ENCODE data around the gene FA2H.

DNA sequence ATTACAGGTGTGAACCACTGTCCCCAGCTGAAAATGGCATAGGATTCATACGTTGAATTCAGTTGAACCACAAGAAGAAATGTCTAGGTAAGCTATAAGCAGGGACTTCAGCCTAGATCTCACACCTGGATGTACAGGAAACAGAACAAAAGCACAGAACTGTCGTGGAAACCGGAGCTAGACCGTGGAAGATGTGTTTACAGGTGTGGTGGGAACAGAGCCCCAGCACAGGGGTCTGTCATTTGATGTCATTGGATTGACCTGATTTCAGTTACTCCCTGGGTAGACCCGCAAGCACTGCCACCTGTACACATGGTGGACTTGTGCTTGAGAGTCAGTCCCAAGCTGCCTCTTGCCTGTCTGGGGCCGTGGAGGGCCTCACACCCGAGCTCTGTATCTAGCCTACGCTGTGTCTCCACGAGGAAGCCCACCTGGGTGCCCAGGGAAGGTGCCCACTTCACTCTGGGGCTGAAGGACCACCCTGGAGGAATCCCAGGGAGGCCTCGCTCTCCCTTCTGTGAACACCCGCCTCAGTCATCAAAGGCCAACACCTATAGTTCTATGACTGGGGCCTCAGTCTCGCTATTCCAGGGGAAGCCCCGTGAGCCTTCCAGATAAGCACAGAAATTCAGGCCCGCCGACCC, 41.8 kb downstream of the FA2H start:
- TF ChIP-seq EZH2 (IDR thresholded peaks at IDR 0.05; ENCODE audit: borderline replicate concordance, low read depth, low read length, severe bottlenecking), result no peak
- TF ChIP-seq, protein P1, sequence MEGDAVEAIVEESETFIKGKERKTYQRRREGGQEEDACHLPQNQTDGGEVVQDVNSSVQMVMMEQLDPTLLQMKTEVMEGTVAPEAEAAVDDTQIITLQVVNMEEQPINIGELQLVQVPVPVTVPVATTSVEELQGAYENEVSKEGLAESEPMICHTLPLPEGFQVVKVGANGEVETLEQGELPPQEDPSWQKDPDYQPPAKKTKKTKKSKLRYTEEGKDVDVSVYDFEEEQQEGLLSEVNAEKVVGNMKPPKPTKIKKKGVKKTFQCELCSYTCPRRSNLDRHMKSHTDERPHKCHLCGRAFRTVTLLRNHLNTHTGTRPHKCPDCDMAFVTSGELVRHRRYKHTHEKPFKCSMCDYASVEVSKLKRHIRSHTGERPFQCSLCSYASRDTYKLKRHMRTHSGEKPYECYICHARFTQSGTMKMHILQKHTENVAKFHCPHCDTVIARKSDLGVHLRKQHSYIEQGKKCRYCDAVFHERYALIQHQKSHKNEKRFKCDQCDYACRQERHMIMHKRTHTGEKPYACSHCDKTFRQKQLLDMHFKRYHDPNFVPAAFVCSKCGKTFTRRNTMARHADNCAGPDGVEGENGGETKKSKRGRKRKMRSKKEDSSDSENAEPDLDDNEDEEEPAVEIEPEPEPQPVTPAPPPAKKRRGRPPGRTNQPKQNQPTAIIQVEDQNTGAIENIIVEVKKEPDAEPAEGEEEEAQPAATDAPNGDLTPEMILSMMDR (IDR thresholded peaks at IDR 0.05; ENCODE audit: borderline replicate concordance, extremely low read depth, low read length, poor library complexity, severe bottlenecking), result no peak
